ENCODE results near the gene SLC38A8.
A peak's percentile ranks its signal among the peaks of the same experiment; 100 is the strongest.

Gene SLC38A8

GRCh38 chr16:84068041-84068440, 25.4 kb upstream of the SLC38A8 start:
- no peak for DNase-seq

GRCh38 chr16:84067640-84068039, 25.0 kb upstream of the SLC38A8 start:
- DNase-seq = no peak

DNA sequence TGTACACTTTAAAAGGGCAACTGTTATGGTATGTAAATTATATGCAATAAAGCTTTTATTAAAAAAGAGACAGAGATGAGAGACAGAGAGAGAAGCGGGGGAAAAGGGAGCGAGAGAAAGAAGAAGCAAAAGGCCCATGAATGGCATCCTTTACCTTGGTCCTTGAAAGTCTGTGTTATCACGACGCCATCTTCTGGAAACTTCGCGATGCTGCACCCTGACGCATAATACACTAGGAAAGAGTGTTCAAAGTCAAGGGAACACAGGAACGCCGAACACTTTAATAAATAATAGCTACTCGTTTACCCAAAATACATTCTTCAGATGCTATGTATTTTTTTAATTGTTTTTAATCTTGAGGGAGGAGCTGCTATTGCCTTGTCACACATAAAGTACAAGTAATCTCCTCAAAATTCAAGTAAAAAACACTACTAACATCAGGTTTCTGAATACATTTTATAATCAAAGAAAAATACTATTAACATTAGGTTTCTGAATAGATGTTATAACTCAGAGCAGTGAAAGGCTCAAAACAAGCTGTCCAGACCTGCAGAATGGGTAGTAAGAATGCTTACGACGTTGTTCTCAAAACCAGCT, 23.0 kb upstream of the SLC38A8 start:
- DNase-seq = no peak

DNA sequence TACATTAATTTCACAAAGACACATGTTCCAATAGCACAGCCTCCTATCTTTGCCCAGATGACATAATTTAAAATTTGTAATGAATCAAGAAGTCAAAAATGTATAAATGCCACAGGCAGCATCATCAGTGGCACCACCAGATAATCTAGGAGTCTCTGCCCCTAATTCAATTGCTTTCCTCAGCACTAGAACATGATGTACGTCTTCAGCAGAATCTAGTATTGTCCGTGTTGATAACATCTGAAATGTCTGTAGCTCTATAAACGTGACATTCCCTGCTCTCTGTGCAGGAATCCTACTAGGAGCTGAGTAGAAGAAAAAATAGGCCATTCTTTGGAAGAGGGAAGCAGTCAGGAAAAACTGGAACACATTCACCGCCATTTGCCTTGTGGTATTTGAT, 21.4 kb upstream of the SLC38A8 start:
- no peak for DNase-seq

DNA sequence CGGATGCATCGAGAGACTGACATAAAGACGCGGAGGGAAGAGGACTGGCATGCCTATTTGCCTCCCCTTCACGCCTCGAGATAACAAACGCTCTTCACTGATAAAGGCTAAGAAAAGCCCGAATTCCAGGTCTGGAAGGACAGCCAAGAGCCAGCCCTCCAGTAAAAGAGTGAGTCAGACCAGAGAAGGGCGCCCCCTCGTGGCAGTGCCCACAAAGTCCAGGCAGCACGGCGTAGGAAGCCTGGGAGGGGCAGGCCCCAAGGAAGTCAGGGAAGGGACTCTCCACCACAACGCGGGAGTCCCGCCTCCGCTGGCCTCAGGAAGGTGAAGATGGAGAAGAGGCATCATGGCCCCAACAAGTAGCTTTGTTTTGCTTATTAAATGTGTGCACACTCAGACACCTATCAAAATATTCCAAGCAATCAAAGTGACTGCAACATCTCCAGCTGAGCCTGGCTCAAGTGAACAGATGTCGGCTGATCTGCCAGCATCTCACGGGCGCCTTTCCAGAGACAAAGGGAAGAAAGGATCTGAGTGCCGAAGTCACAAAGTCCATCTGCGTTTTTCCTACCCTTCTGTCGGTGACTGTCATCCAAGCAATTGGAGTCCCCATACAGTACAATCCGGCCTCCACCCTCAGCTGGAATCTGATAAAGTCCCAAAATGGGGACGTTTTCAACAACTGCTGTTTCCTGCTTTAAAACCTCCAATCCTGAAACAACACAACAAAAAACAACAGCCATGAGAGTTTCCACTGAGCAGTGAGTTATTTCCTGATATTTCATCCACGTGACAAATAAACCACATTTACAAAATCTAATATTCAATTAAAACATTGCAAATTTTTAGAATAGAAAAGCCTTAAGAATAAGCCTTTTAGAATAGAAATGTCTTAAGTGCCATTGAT, 20.4 kb upstream of the SLC38A8 start:
- peak; percentile 86 for DNase-seq

DNA sequence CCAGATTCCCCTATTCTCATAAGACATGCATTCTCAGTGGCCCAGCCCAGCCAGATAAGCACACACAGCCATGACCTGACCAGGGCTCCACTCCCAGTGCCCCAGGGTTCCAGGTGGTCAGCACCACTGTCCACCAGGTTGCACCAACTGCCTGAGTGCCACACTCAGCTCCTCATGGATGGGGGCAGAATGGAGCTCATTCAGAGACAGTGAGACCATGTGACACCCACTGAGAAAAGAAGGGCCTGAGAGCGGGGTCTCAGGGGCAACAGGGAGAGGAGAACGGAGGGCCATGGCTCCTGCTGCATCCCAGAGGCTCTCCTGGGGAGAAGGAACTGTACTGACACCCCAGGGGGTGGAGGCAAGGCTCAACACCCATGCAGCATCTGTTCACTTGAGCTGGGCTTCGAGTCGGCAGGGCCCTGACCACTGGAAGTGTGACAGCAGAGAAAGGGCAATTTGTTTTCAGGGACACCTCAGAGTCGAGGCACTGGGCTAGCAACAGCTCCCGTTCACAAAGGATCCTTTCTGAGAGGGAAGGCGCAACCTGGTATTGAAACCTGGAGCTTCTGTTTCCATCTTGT, 18.7 kb upstream of the SLC38A8 start:
- DNase-seq = no peak

DNA sequence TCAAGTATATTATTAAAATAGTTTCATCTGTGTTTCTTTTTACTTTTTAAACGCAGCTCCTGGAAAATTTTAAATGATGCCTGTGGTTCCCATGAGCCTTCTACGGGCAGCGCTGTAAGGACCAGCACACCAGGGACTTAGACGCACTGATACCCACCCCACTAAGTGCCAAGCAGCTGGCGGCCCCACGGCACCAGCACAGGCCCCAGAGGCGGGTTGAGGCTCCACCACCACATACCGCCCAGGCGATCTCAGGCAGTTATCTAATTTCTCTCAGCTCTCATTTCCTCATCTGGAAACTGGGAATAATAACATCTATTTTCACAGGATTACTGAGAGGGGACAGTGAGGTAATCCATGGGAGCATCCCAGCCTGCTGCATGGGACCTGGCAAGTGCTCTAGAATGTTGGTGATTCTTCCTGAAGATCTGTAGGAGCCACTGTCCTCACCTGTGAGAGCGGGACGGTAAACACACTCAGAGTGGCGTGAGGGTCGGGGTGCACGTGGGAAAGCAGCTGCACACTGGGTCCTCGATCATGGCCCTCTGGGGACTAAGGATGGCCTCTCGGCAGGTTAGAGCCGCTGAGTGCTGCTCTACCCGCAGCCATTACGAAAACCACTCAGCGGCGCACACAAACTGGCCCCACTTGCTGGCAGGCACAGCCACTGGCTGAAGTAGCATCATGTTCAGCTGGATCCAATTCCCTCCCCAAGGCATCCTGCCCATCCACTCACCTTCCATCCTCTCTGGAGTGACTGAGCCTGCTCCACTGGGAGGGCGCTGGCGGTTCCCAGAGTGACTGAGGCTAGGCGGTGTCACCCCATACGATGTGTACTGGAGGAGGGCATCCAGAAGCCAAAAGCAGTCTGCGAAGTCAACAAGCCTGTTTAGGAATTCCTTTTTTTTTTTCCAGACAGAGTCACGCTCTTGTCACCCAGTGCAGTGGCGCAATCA, 17.6 kb upstream of the SLC38A8 start:
- DNase-seq = no peak

- no peak for DNase-seq
These were observed 16.5 kb upstream of the SLC38A8 start for GRCh38 chr16:84059111-84059510.

GRCh38 chr16:84058664-84059063, 16.1 kb upstream of the SLC38A8 start:
- no peak for DNase-seq

- no peak for DNase-seq
These were observed 15.6 kb upstream of the SLC38A8 start for GRCh38 chr16:84058211-84058610.

DNA sequence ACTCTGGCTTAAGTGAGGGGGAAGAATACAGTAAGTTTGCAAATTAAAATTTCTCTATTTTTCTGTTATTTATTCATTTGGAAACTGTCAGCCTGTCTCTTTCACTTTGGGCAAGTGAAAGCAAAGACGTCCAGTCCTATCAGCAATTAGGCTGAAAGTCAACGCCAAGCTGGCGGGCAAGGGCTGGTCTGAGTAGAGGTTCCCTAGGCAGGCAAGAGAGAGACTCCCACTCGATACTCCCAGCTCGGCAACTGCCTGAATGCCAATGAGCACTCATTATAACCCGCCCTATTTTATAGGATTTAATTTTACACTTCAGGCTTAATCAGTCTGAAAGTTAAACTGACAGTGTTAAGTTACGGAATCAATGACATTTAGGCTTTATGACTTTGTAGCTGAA, 14.3 kb upstream of the SLC38A8 start:
- no peak for DNase-seq

- no peak for DNase-seq
These were observed 13.4 kb upstream of the SLC38A8 start for GRCh38 chr16:84055801-84056634.

GRCh38 chr16:84055366-84055765, 12.8 kb upstream of the SLC38A8 start:
- no peak for DNase-seq

DNA sequence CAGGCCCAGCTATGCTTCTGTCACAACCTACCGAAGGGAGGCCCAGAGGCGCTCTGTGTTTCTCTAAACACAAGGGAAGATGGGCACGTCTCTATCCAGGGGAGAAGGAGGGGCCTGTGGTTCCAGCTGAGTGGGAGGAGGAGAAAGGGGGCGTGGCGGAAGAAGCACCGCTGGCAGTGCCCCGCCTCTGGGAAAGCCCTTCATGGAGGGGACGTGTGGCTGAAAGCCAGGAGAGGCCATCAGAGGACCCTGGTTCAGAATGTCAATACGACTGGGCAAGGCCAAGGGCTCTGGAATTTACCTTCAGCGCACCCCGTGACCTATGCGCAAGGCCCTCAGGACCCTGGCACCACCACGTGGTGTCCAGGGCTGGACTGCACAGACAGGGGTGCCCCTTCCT, 12.3 kb upstream of the SLC38A8 start:
- DNase-seq = no peak

DNA sequence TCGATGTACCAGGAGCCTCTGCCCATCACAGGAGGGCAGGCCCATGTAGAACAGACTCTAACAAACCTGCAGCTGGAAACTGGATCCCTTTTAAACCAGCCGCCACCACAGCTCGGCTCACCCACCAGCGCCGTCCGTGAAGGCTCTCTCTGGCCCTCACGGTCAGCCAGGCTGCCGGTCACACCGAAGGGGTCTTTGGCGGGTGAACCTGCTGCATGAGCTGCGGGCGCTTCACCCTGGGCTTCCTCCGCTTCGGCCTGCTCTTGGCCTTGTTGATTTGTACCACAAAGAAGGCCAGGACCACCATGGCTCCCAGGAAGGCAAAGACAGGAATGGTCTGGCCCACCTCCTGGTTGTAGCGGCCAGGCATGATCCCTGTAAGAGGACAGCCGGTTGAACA, 11.7 kb upstream of the SLC38A8 start:
- no peak for DNase-seq

GRCh38 chr16:84053237-84053636, 10.6 kb upstream of the SLC38A8 start:
- no peak for DNase-seq

GRCh38 chr16:84052071-84052622, 9.6 kb upstream of the SLC38A8 start:
- DNase-seq = no peak

DNA sequence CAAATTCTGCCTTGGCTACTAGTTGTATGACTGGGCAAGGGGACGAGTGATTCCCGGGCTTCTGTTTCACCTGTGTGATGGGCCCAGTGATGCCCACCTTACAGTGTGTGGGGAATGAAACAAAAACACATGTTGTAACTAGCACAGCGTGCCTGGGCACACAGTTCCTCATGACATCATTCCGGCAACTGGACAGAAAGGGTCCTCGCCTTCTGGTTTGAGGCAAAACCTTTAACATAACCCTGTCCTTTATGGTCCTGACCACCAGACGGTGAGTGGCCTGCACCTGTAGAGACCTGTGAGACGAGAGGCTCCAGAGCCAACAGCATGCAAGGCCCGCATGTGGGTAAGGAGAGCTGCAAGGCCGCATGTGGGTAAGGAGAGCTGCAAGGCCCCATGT, 7.7 kb upstream of the SLC38A8 start:
- DNase-seq = no peak

- DNase-seq = no peak
These were observed 6.9 kb upstream of the SLC38A8 start for GRCh38 chr16:84049403-84050060.

DNA sequence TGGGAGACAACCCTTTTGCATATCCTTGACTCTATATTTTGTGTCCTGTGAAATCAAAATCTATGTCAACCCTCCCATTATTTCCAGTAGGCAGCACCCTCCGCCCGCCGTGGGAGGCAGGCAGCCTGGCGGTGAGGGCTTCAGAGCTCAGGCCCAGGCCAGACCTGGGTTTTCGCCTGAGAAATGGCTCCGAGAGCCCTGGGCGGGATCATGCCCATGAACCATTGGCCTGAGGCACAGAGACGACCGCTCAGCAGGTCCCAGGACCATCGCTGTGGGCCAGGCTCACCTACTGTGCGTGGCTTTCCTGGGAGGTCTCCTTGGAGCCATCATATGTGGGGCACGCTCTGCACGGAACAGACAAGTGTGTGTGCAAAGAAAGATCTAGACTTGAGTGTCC, 6.3 kb upstream of the SLC38A8 start:
- DNase-seq = no peak

- DNase-seq = no peak
These were observed 5.7 kb upstream of the SLC38A8 start for GRCh38 chr16:84048270-84048669.

All from DMS 273 treated with DMSO at 0.1 percent for 48 hours (cell line).